Measurements from ENCODE around the gene SPATA33.
"Not testable (repeated sequence)": the region's sequence is repeated elsewhere in the genome, so short reads cannot be mapped to it uniquely, and the experiment has no call there.

SPATA33 gene

DNA sequence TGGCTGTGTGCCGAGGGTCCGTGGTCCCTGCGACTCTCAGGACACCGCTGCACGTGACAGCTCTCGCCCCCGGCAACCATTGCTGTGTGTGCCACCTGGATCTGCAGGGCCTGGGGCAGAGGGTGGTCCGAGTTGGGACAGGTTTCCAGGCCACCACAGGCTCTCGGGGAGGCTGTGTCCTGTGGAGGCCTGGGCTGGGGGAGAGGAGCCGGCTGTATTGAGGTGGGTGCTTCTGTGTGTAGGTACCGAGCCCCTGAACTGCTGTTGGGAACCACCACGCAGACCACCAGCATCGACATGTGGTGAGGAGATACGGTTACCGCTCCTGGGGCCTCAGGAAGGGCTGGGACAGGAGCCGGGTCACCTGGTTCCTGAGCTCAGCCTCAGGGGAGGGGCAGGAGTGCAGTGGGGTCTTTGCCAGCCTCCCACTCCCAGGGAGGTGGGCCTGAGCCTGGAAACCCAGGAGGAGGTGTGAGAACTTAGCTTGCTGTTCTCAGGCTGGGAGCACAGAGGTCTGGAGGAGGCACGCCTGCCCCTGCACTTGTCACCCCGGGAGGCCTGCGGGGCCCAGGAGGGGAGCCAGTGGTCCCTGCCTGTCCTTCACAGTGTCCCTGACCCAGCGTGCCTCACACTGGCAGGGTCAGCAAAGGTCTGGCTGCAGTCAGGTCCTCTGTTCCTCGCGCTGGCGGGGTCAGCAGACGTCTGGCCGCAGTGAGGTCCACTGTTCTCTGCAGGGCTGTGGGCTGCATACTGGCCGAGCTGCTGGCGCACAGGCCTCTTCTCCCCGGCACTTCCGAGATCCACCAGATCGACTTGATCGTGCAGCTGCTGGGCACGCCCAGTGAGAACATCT is 36.5 kb downstream of the SPATA33 start:
- DNase-seq (ENCODE audit: low spot score): peak; percentile 28

GRCh38 chr16:89694784-89695085 is 37.1 kb downstream of the SPATA33 start:
- DNase-seq (ENCODE audit: low spot score): not testable (repeated sequence)

DNA sequence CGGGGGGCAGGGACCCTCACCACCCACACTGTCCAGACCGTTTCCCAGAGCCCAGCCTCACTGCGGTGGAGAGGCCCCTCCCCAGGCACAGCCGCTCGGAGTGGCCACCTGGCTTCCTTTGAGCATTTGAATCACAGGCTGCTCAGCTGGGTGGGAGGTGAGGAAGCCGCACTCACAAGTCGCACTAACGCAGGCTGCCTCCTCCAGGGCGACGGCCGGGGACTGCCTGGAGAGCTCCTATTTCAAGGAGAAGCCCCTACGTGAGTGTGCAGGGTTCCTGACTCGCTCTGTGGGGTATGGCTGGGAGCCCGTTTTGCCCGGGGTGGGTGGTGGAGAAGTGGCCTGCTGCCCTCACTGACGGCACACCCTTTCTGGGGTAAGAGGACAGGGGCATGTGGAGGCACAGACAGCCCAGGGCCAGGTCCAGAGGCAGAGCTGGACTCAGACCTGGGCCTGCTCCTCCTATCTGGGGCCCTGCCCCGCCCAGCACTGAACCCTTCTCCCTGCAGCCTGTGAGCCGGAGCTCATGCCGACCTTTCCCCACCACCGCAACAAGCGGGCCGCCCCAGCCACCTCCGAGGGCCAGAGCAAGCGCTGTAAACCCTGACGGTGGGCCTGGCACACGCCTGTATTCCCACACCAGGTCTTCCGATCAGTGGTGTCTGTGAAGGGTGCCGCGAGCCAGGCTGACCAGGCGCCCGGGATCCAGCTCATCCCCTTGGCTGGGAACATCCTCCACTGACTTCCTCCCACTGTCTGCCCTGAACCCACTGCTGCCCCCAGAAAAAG is 37.6 kb downstream of the SPATA33 start:
- no peak for DNase-seq (ENCODE audit: low spot score)

DNA sequence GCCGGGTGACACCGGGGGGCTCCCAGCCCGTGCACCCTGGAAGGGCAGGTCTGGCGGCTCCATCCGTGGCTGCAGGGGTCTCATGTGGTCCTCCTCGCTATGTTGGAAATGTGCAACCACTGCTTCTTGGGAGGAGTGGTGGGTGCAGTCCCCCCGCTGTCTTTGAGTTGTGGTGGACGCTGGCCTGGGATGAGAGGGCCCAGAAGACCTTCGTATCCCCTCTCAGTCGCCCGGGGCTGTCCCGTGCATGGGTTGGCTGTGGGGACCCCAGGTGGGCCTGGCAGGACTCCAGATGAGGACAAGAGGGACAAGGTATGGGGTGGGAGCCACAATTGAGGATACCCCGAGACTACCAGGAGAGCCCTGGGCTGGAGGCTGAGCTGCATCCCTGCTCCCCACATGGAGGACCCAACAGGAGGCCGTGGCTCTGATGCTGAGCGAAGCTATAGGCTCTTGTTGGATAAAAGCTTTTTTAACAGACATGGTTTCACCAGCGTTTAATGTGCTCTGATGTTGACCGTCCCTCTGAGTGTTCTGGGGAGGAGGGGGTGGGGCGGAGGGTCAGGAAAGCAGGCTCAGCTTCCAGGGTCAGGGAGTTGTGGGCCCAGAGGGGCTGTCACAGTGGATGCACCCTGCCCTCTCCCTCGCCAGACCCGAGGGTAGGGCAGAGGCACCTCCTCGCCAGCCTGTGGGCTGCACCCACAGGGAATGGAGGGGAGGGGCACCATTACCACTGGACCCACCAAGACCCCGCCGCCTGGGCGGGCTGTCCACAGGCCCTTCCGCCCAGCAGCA is 38.4 kb downstream of the SPATA33 start:
- no peak for DNase-seq (ENCODE audit: low spot score)

- DNase-seq (ENCODE audit: low spot score): no peak
Measured at GRCh38 chr16:89696670-89697128, 39.1 kb downstream of the SPATA33 start.

DNA sequence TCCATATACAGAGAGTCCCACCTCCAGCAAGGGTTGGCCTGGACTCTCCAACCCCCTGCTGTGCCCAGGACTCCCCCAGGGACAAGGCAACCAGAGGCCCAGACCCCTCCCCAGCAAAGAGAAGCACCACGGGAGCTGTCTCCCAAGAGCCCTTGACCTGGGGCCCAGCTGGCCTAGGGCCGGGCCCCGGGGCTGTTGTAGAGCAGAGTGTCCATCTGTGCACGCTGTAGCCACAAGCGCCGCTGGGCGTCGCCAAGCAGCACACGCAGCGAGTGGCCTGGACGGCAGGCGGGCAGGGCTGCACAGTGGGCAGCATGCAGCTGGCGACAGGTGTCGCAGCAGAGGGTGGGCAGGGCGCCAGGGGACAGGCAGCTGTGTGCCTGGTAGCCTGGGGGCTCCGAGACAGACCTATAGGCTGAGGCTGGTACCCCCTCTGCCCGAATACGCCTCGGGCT is 39.6 kb downstream of the SPATA33 start:
- DNase-seq (ENCODE audit: low spot score): no peak

GRCh38 chr16:89697616-89698331 is 40.1 kb downstream of the SPATA33 start:
- DNase-seq (ENCODE audit: low spot score): no peak

DNA sequence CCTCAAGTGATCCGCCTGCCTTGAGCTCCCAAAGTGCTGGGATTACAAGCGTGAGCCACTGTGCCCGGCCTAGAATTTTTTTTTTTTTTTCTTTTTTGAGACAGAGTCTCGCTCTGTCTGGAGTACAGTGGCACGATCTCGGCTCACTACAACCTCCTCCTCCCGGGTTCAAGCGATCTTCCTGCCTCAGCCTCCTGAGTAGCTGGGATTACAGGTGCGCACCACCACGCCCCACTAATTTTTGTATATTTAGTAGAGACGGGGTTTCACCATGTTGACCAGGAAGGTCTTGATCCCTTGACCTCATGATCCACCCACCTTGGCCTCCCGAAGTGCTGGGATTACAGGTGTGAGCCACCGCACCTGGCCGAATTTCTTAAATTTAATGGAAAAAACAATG is 41.1 kb downstream of the SPATA33 start:
- not testable (repeated sequence) for DNase-seq (ENCODE audit: low spot score)

GRCh38 chr16:89699629-89700099 is 42.0 kb downstream of the SPATA33 start:
- not testable (repeated sequence) for DNase-seq (ENCODE audit: low spot score)

GRCh38 chr16:89700100-89700648 is 42.5 kb downstream of the SPATA33 start:
- peak; percentile 99 for DNase-seq (ENCODE audit: low spot score)

DNA sequence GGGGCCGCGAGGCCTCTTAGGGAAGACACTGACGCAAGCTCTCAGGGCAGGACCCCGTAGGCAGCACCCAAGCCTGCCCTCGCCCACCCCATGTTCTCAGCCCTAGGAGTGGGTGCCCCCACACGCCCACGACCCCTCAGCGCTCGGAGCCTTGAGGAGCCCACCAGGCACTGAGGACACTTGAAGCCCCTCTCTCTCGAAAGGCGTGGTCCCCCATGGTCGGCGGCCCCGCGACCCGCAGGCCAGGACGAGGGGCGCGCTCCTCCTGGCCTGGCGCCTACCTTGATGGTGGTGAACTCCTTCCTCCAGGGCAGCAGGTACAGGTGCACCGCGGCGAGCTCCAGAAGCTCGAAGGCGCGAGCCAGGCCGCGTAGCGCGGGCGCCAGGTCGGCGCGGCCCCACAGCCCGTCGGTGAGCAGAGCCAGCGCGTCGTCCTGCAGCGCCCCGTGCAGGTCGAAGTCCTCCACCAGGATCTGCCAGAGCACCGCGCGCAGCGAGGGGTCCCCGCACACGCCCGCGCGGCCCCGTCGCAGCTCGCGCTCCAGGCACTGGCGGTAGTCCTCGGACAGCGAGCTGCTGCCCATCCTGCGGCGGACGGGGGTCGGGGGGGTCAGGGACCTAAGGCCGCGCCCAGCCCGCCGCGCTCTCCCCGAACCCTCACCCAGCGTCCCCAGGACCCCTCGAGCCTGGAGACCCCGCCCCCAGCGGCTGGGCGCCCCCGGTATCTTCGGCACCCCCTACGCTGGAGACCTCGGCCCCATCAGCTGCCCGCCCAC is 43.2 kb downstream of the SPATA33 start:
- DNase-seq (ENCODE audit: low spot score): peak; percentile 26

GRCh38 chr16:89701425-89702406 is 44.1 kb downstream of the SPATA33 start, which contains the start of gene SPATA2L:
TSS of gene SPATA2L (minus strand) at chr16:89701705. CDS start at chr16:89701232, 473 bp downstream.
- peak; percentile 92 for DNase-seq (ENCODE audit: low spot score)

- DNase-seq (ENCODE audit: low spot score): no peak
Measured at GRCh38 chr16:89704281-89704680, 46.6 kb downstream of the SPATA33 start.

- DNase-seq (ENCODE audit: low spot score): no peak
Measured at GRCh38 chr16:89705006-89705405, 47.4 kb downstream of the SPATA33 start.

DNA sequence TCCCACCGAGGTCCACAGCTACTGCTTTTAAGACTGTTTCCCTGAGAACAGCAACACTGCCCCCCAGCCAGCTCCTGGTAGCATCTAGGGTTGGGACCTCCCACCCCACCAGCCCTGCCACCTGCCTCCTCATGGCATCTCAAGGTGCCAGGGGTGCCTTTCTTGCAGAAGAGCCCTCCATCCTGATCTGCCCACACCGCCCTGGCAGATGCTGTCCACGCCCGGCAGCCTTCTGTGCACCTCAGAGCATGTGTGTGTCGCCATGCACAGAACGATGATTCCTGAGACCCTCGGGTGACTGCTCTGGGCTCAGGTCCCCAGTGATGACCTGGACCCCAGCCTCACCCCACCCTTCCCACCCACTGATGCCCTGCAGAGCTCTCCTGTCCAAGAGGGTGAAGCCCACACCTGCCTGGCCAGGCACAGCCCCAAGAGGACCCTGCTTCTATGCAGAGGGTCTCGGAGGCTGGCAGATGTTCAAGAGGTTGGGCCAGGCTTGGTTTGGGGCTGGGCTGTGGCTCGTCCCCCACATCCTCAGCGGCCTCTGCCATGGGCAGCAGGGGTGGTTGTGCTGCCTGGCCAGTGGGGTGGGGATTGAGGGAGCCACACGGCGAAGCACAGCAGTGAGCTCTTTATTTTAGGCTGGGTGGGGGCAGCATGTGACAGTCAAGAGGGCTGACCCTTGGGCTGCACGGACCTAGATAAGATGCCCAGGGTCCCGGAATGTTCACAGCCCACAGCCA is 49.1 kb downstream of the SPATA33 start:
- DNase-seq (ENCODE audit: low spot score): no peak

- no peak for DNase-seq (ENCODE audit: low spot score)
Measured at GRCh38 chr16:89707695-89708094, 50.1 kb downstream of the SPATA33 start.

DNA sequence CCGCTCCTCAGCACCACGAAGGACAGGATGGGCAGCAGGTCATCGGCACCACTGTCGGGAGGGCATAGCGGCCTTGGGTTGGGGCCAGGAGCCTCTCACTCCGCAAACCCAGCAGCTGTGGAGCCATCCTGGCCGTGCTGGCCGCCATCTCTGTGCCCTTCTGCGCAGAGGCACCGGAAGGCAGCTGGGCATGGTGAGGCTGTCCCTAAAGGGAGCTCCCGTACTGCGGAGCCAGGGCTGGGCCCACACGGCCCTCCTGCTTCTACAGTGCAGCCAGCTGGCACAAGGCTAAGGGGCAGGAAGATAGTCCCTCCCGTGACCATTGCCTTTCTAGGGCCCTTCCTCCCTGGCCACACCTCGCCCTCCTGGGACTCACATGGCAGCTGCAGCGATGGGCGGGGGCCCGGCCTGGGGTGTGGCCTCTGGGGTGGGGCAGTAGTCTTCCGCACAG is 50.9 kb downstream of the SPATA33 start:
- no peak for DNase-seq (ENCODE audit: low spot score)

GRCh38 chr16:89709166-89709565 is 51.5 kb downstream of the SPATA33 start:
- no peak for DNase-seq (ENCODE audit: low spot score)

All from hematopoietic multipotent progenitor cell treated with erythropoietin and hydrocortisone succinate and interleukin-3 and kit ligand, for 15 days (in vitro differentiated cells).